ENCODE results near the gene ATP5F1B.

ATP5F1B gene

GRCh38 chr12:56645201-56645716 lies 525 bp downstream of the ATP5F1B start:
- no peak for DNase-seq

- DNase-seq, result no peak
Observed at GRCh38 chr12:56644654-56645053, 1.1 kb downstream of the ATP5F1B start.

- no peak for DNase-seq
Observed at GRCh38 chr12:56641219-56641618, 4.6 kb downstream of the ATP5F1B start.

GRCh38 chr12:56637621-56638020 lies 8.2 kb downstream of the ATP5F1B start:
- no peak for DNase-seq

GRCh38 chr12:56636675-56637540 lies 8.9 kb downstream of the ATP5F1B start:
- DNase-seq, result peak; percentile 99

- DNase-seq, result peak; percentile 85
Observed at GRCh38 chr12:56635806-56636674, 9.7 kb downstream of the ATP5F1B start.

GRCh38 chr12:56634837-56635791 lies 10.7 kb downstream of the ATP5F1B start:
- peak; percentile 84 for DNase-seq

GRCh38 chr12:56634242-56634836 lies 11.4 kb downstream of the ATP5F1B start:
- DNase-seq, result peak; percentile 28

- no peak for DNase-seq
Observed at GRCh38 chr12:56633468-56634241, 12.1 kb downstream of the ATP5F1B start.

GRCh38 chr12:56632701-56633467 lies 12.9 kb downstream of the ATP5F1B start:
- DNase-seq, result no peak

- DNase-seq, result peak; percentile 38
Observed at GRCh38 chr12:56631790-56632700, 13.7 kb downstream of the ATP5F1B start.

GRCh38 chr12:56630180-56630632 lies 15.6 kb downstream of the ATP5F1B start, which contains the start of gene BAZ2A:
Gene BAZ2A (minus strand): TSS chr12:56630326. CDS start chr12:56617530, 12,796 bp downstream.
- peak; percentile 79 for DNase-seq

- no peak for DNase-seq
Observed at GRCh38 chr12:56629459-56630179, 16.2 kb downstream of the ATP5F1B start.

- DNase-seq, result peak; percentile 34
Observed at GRCh38 chr12:56628671-56629458, 16.9 kb downstream of the ATP5F1B start.

GRCh38 chr12:56626701-56627100 lies 19.1 kb downstream of the ATP5F1B start:
- no peak for DNase-seq

GRCh38 chr12:56622535-56622934 lies 23.2 kb downstream of the ATP5F1B start:
- no peak for DNase-seq

- DNase-seq, result no peak
Observed at GRCh38 chr12:56616925-56617324, 28.9 kb downstream of the ATP5F1B start.

All from NCI-H2029 (cell line).